HEK293T (cell line): ENCODE data around the gene MYO18A.
"Not testable (repeated sequence)": the region's sequence is repeated elsewhere in the genome, so short reads cannot be mapped to it uniquely, and the experiment has no call there.

Source experiments
- CTCF ChIA-PET: fragments of 350-600 bp; formaldehyde crosslinking; extraction: SDS; loops from one replicate; lab custom pipeline; 2021; ENCODE audit warnings: antibody characterized with exemption, inconsistent platforms; lab: Yijun Ruan, JAX
- POLR2A ChIA-PET: fragments of 350-600 bp; formaldehyde crosslinking; extraction: SDS; loops from one replicate; lab custom pipeline; 2020; ENCODE audit warnings: antibody characterized with exemption, inconsistent platforms; lab: Yijun Ruan, JAX
- DNase-seq: peaks from one replicate; pipeline ENCODE4 v3.0.0; 2012; ENCODE audit warnings: mixed read lengths; ENCODE audit errors: extremely low spot score
- ARNT ChIP-seq: fragments of 450-650 bp; IDR thresholded peaks from 2 replicates; pipeline ENCODE4 v1.6.1; 2017; ENCODE audit warnings: mild to moderate bottlenecking
- BHLHE40 ChIP-seq: fragments of 450-650 bp; IDR thresholded peaks from 2 replicates; pipeline ENCODE4 v1.6.1; 2016; ENCODE audit warnings: mild to moderate bottlenecking, moderate library complexity, borderline replicate concordance
- CTBP1 ChIP-seq: fragments of 450-650 bp; IDR thresholded peaks from 2 replicates; pipeline ENCODE4 v1.6.1; 2016; ENCODE audit warnings: borderline replicate concordance
- ELF4 ChIP-seq: fragments of 450-650 bp; IDR thresholded peaks from 2 replicates; pipeline ENCODE4 v1.6.1; 2017; ENCODE audit warnings: antibody characterized with exemption
- FOXA1 ChIP-seq: fragments of 450-650 bp; IDR thresholded peaks from 2 replicates; pipeline ENCODE4 v1.6.1; 2016; ENCODE audit warnings: mild to moderate bottlenecking
- FOXK2 ChIP-seq: fragments of 450-650 bp; IDR thresholded peaks from 2 replicates; pipeline ENCODE4 v1.6.1; 2016; ENCODE audit warnings: mild to moderate bottlenecking
- FOXM1 ChIP-seq: fragments of 450-650 bp; IDR thresholded peaks from 2 replicates; pipeline ENCODE4 v1.6.1; 2017; ENCODE audit warnings: mild to moderate bottlenecking, borderline replicate concordance
- HDGF ChIP-seq: fragments of 450-650 bp; IDR thresholded peaks from 2 replicates; pipeline ENCODE4 v1.6.1; 2017; ENCODE audit warnings: antibody characterized with exemption, borderline replicate concordance
- L3MBTL2 ChIP-seq: fragments of 450-650 bp; conservative IDR thresholded peaks from 2 replicates; pipeline ENCODE4 v1.6.1; 2016; ENCODE audit warnings: mild to moderate bottlenecking
- LEF1 ChIP-seq: fragments of 450-650 bp; IDR thresholded peaks from 2 replicates; pipeline ENCODE4 v1.6.1; 2017; ENCODE audit warnings: mild to moderate bottlenecking, borderline replicate concordance
- NFRKB ChIP-seq: fragments of 450-650 bp; IDR thresholded peaks from 2 replicates; pipeline ENCODE4 v1.6.1; 2016; ENCODE audit warnings: mild to moderate bottlenecking, moderate library complexity
- SP1 ChIP-seq: fragments of 450-650 bp; IDR thresholded peaks from 2 replicates; pipeline ENCODE4 v1.6.1; 2017
- SUZ12 ChIP-seq: fragments of 450-650 bp; IDR thresholded peaks from 2 replicates; pipeline ENCODE4 v1.6.1; 2016; ENCODE audit warnings: mild to moderate bottlenecking
- TARDBP ChIP-seq: fragments of 450-650 bp; IDR thresholded peaks from 2 replicates; pipeline ENCODE4 v1.6.1; 2016
- ZNF384 ChIP-seq: fragments of 450-650 bp; IDR thresholded peaks from 2 replicates; pipeline ENCODE4 v1.6.1; 2016
- TF ChIP-seq, protein P1 (sequence below): fragments of 450-650 bp; IDR thresholded peaks from 2 replicates; pipeline ENCODE4 v1.6.1; 2016

MYO18A gene

DNA sequence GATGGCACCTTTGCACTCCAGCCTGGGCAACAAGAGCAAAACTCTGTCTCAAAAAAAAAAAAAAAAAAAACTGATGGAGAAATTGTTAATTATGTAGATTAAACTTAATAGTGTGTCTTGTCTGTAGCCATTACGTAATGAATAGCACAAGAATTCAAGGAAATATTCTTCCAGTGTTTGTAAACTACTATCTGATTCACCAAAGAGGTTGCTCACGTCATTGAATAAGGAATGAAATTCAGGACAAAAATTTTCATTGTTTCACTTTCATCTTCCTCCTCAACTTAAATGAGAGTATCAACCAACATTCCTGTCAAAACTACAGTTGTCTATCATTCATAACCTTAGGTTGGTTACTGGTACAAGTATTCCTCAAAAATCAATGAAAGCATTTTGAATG is 30.7 kb upstream of the MYO18A start:
- ChIA-PET CTCF (interaction anchor here (0.6 kb wide), 1 partner anchor 72 kb away, joined by 3 read pairs; no protein-coding TSS in a partner anchor), POLR2A (no interaction called here)
- TF ChIP-seq LEF1 (no peak), L3MBTL2 (no peak), ARNT (no peak), HDGF (no peak), FOXM1 (no peak), FOXK2 (no peak), ELF4 (no peak), ZNF384 (no peak), NFRKB (no peak), TARDBP (no peak), FOXA1 (no peak), CTBP1 (no peak), SUZ12 (no peak)
- TF ChIP-seq, protein P1, sequence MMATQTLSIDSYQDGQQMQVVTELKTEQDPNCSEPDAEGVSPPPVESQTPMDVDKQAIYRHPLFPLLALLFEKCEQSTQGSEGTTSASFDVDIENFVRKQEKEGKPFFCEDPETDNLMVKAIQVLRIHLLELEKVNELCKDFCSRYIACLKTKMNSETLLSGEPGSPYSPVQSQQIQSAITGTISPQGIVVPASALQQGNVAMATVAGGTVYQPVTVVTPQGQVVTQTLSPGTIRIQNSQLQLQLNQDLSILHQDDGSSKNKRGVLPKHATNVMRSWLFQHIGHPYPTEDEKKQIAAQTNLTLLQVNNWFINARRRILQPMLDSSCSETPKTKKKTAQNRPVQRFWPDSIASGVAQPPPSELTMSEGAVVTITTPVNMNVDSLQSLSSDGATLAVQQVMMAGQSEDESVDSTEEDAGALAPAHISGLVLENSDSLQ, result no peak
- DNase-seq, result no peak

DNA sequence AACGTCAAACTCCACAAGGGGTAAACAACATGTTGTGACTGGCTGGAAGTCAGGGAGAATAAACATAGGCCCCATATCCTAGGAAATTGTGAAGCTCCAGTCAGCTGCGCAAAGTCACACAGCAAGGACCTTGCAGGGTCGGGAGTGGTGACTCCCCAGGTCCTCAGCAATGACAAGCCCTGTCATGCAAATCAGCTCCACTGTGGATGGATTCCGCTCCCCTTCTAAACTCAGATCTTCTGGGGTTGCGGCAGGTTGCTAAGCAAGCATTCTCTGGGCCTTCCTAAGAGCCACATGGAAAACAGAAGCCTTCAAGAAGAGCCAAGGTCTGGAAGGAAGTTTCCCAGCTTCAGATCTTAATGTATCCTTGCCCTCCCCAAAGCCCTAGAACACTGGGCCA is 28.9 kb upstream of the MYO18A start:
- POLR2A ChIA-PET, result interaction anchor here (1.0 to 1.3 kb wide), 2 partner anchors 60 to 85 kb away, joined by 3 to 4 read pairs; partner anchors contain the start of gene NUFIP2
- DNase-seq, result no peak
- TF ChIP-seq NFRKB (no peak), ARNT (no peak), ELF4 (no peak), L3MBTL2 (no peak), BHLHE40 (no peak), ZNF384 (no peak), HDGF (no peak), FOXK2 (no peak), SUZ12 (no peak), SP1 (no peak), TARDBP (no peak), CTBP1 (no peak), FOXA1 (no peak), LEF1 (no peak), FOXM1 (no peak)
- TF ChIP-seq, protein P1, result no peak
- CTCF ChIA-PET, result interaction anchor here (1.0 to 1.2 kb wide), 2 partner anchors 60 to 64 kb away, joined by 3 to 4 read pairs; no protein-coding TSS in a partner anchor

DNA sequence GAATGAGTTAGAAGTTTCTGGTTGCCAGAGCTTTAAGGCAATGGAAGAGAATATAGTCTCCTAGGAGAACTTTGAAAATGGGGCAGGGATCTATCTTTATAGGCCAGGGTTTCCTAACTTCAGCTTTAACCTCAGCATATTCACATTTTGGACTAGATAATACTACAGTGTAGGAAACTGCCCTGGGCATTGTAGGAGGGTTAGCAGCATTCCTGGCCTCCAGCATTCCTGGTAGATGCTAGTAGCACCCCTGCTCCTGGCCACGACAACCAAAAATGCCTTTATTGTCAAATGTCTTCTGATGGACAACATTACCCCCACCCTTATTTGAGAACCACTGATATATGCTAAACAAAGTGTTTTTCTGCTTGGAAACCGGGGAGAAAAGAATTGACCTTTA is 27.8 kb upstream of the MYO18A start:
- no peak for TF ChIP-seq SP1
- TF ChIP-seq ZNF384, result no peak
- no peak for TF ChIP-seq FOXK2
- ChIA-PET CTCF (interaction anchor here (1.3 to 1.8 kb wide), 3 partner anchors 12 to 384 kb away, joined by 3 to 14 read pairs (median 4); partner anchors contain the start of gene MYO18A), POLR2A (interaction anchor here (0.8 to 1.4 kb wide), 4 partner anchors 11 to 488 kb away, joined by 3 to 6 read pairs (median 4); partner anchors contain the start of genes MYO18A and RPL23A)
- DNase-seq, result no peak

DNA sequence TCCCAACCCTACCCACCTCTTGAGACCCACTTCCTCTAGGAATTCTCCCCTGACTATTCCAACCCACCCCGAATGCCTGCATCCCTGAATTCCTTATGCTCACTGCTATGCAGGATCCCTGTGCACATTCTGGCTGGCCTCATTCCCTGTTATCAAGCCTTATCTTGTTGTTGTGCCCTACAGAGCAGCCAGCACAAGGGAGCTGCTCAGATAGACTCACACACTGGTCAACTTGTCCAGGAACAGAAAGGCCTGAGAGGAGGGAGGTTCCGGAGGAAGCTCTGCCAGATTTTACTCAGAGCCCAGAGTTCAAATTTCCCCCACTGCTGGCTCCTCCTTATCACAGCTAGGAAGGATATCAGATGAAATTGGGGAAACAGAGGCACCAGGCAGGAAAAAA is 24.8 kb upstream of the MYO18A start:
- ChIA-PET POLR2A (interaction anchor here (0.6 to 1.8 kb wide), 7 partner anchors 12 to 59 kb away, joined by 3 to 7 read pairs (median 4); no protein-coding TSS in a partner anchor), CTCF (interaction anchor here (1.1 to 2.0 kb wide), 3 partner anchors 14 to 56 kb away, joined by 3 to 10 read pairs (median 5); partner anchors contain the start of gene MYO18A)
- TF ChIP-seq LEF1, result no peak
- no peak for TF ChIP-seq TARDBP
- TF ChIP-seq NFRKB, result no peak
- TF ChIP-seq SUZ12, result no peak
- TF ChIP-seq ZNF384, result no peak
- TF ChIP-seq HDGF, result no peak
- TF ChIP-seq ELF4, result no peak
- TF ChIP-seq, protein P1, result no peak
- TF ChIP-seq L3MBTL2, result no peak
- TF ChIP-seq FOXK2, result no peak
- no peak for DNase-seq

DNA sequence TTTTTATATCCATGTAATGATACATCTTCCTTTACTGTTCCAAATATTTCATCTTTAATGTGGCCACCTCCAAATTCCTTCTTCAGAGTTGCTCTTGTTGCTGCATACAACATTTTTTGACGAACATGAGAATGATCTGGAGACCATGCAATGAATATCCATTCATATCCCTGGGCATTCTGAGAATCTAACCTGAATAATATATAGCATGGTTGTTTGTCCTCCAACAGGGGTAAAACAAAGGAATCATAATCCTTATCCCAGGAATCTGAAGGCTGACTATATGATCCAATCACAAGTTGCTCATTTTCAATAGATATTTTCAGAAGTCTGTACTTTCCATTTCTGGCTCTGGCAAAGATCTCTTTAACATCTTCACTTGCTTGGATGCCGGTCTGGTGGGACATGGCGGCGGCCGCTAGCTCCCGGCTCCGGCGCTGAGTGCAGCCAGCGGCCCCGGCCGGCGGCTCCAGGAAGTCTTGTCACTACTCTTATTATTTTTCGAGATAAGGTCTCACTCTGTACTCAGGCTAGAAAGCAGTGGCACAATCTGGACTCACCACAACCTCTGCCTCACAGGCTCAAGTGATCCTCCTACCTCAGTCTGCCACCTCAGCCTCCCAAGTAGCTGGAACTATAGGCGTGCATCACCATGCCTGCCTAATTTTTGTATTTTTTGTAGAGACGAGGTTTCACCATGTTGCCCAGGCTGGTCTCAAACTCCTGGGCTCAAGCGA is 24.0 kb upstream of the MYO18A start:
- ChIA-PET CTCF (interaction anchor here (1.1 to 2.0 kb wide), 4 partner anchors 15 to 55 kb away, joined by 4 to 10 read pairs (median 6); partner anchors contain the start of gene MYO18A), POLR2A (interaction anchor here (0.7 to 1.8 kb wide), 7 partner anchors 11 to 59 kb away, joined by 3 to 7 read pairs (median 4); partner anchors contain the start of gene MYO18A)
- DNase-seq, result not testable (repeated sequence)

DNA sequence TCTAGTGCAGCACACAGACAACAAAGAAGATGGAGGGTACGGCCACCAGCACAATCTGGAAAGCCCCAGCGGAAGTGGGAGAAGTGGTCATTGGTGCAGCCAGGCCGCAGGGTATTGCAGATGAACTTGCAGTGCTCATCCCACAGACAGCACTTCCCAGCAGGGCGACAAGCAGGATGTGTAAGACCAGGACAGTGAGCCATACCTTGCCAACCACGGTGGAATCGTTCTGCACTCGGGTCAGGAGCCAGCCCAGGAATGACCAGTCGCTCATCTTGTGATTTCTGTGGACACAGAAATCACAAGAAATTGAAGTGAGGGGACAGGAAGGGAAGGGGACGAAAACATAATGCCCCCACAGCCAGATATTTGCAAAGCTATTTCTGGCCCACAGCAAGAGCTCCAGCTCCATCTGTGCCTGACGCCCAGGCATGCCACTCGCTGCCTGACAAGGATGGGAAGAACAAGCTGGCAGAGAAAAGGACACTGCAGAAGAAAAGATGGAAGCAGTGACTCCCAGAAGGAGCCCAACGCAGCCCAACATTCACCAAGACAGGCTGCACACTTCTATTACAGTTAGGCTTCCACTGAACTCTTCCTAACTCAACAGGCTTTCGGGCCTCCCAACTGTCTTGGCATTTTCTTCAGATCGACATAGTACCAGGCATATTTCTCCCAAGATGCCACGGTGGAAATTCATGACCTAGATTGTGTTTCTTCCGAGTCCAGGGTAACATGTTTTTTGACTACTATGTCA is 17.5 kb upstream of the MYO18A start:
- CTCF ChIA-PET, result interaction anchor here (1.7 to 3.0 kb wide), 2 partner anchors 17 to 21 kb away, joined by 6 to 14 read pairs; partner anchors contain the start of gene MYO18A
- POLR2A ChIA-PET, result interaction anchor here (1.2 kb wide), 1 partner anchor 97 kb away, joined by 3 read pairs; no protein-coding TSS in a partner anchor
- no peak for TF ChIP-seq LEF1
- no peak for TF ChIP-seq ZNF384
- TF ChIP-seq SP1, result no peak
- TF ChIP-seq TARDBP, result no peak
- no peak for TF ChIP-seq L3MBTL2
- no peak for TF ChIP-seq FOXA1
- DNase-seq, result no peak
